ENCODE data around the gene IRX3. TPM values are rescaled to one million over a fixed set of nuclear protein-coding genes. Genes with fewer than 3 reads are reported as not detected.

IRX3 gene
- total RNA-seq, 4 donors from 2014 or later: 2.4 to 11.7 (median 6.3) TPM

DNA sequence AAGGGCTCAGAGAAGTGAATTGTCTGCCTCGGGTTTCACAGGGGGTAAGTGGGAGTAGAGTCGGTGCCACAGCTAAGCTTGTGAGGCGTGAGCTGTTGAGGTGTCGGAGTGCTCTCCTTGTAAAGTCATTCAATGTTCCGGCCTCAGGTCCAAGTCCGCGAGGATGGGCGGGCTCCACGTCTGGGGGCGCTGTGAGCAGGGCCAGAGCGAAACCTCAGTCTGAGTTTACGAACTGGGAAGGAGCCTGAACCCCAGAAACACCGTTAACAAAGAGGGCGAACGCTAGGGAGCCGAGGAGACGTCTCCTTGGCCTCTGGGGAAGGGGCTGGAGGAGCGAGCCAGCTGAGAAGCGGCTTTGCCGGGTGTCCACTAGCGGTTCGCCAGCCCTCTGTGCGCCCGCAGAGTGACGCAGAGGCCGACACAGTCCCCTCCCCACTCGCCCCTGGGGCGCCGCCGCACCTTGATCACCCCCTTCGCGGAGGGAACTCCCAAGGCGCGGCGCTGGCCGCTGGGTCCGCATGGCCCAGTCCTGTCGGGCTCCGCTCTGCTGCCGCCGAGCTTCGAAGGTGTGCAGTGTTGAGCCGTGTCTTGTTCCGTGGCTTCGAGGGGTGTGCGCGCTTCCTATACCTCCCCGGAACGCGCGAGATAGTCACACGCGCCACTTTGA, 4.9 kb downstream of the IRX3 start:
- TF ChIP-seq, protein P1, sequence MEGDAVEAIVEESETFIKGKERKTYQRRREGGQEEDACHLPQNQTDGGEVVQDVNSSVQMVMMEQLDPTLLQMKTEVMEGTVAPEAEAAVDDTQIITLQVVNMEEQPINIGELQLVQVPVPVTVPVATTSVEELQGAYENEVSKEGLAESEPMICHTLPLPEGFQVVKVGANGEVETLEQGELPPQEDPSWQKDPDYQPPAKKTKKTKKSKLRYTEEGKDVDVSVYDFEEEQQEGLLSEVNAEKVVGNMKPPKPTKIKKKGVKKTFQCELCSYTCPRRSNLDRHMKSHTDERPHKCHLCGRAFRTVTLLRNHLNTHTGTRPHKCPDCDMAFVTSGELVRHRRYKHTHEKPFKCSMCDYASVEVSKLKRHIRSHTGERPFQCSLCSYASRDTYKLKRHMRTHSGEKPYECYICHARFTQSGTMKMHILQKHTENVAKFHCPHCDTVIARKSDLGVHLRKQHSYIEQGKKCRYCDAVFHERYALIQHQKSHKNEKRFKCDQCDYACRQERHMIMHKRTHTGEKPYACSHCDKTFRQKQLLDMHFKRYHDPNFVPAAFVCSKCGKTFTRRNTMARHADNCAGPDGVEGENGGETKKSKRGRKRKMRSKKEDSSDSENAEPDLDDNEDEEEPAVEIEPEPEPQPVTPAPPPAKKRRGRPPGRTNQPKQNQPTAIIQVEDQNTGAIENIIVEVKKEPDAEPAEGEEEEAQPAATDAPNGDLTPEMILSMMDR (IDR thresholded peaks at IDR 0.05; ENCODE audit: low read depth): no peak

DNA sequence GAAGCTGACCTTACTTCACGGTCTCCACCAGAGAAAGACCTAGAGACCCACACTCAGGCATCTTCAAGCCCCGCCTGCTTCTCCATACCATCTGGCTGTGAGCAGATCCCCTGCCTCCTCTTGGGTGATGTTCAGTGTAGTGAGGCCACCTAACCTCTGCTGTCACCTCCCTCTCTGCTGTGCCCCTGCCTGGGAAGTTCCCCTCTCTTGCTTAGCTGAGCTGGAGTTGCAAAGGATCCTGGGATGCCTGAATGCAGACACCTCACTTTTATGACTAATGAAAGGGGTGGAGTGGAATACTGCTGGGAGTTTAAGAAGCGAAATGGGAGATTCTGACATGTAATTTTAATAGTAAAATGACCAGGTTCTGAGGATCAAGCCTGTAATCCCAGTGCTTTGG, 5.8 kb downstream of the IRX3 start:
- TF ChIP-seq, protein P1 (IDR thresholded peaks at IDR 0.05; ENCODE audit: low read depth): no peak

DNA sequence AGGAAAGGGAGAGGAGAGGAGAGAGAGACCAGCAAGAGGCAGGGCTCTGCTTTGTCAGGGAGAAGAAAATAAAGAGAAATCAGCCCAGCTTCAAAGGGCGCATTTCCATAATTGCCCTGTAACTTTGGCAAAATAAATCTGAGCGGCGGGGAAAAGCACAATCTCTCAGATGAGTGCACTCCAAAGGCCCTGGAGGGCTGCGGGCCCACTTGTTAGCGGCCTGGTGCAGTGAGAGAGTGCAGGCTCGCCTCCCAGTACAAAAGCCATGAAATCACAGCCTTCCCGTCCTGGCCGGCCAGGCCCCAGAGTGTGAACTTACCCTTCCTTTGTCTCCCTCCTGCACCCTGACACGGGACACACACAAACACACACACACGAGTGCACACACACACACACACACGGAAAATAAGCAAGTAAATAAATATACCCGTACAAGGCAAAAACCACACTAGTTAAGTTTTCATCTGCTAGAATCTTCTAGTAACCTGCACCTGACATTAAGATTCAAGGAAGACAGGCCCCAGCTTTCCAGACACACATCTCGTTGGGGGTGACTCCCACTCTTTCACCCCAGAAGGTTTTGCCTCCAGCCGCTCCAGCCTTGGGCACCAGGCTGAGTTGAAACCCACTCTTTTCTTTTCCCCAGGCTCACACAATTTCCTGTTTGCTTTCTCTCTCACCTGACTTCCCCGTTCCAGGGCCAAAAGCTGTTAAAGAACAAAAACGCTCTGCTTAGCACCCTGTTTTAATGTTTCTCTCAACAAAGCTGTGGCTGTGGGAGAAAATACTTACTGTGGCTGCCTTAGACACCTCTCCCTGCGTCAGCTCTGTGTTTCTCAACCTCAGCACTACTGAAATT, 8.5 kb downstream of the IRX3 start:
- TF ChIP-seq, protein P1 (IDR thresholded peaks at IDR 0.05; ENCODE audit: low read depth): no peak

DNA sequence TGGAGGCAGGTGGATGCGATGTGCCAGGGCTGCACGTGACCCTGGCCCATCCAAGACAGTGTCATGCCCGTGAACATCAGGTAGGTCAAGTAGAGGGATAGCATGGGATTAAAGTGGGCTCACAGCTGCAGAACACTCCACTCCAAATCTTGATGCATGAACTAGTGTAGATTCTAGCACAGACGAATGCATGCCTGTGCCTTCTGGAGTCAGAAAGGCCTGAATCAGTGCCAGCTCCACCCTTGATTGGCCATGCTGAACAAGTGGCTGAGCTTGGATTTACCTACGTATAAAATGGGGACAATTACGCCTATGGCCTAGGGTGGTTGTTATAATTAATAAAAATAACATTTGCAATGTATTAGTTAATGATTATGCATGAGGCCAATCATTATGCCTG, 10.6 kb downstream of the IRX3 start:
- TF ChIP-seq, protein P1 (IDR thresholded peaks at IDR 0.05; ENCODE audit: low read depth): no peak

DNA sequence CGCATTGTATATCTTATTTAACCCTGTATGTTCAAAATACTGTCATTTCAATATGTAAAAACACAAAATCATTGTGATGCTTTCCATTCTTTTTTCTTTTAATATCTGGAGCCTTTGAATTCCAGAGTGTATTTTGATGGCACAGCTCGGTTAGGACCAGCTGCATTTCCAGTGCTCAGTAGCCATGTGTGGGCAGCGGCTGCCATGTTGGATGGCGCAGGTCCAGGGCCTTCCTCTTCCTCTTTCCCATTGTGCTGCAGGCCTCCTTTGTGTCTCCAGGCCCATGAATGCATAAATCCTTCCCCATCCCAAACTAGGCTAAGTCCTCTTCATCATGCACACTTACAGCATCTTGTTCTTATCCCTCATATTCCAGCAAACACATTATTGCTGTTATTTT, 13.0 kb downstream of the IRX3 start:
- TF ChIP-seq, protein P1 (IDR thresholded peaks at IDR 0.05; ENCODE audit: low read depth): no peak

DNA sequence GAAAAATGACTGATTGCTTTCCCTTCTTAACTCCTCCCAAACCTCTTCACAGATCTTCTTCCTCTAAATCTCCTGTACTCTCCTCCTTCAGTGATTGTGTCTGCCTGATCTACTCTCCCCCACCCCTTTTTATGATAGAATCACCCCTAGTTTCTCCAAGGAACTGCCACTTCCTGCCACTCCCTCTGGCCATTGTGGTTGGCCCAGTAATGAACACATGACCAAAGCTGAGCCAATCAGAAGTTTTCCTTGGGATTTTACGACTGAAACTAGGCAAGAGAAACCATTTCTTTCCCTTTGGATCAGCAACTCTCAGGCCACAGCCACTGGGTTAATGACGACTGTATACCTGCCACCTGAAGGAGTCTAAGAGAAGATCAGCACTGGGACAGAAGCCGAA, 15.9 kb downstream of the IRX3 start:
- TF ChIP-seq, protein P1 (IDR thresholded peaks at IDR 0.05; ENCODE audit: low read depth): no peak

DNA sequence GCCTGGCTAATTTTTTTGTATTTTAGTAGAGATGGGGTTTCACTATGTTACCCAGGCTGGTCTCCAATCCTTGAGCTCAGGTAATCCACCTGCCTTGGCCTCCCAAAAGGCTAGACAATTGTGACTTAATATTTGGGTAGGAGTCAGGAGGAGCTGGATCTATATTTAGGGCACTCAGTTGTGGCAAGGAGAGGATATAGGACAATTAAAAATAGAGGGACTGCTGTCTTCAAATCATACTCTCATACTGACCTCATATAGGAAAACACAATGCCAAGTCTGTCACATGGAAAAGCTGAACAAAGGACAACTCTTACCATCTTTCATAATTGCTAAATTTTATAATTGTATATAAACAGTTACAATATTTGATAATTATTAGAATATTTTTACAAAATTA, 17.1 kb downstream of the IRX3 start:
- TF ChIP-seq, protein P1 (IDR thresholded peaks at IDR 0.05; ENCODE audit: low read depth): no peak

All from subcutaneous adipose tissue (tissue), 4 donors.